Large intestine (tissue), 3 donors: Measurements from ENCODE around the gene LAMP5. TPM values are rescaled to one million over a fixed set of nuclear protein-coding genes. Genes with fewer than 3 reads are reported as not detected.
A peak's percentile ranks its signal among the peaks of the same experiment; 100 is the strongest.

Experiments
- DNase-seq, 2 donors: peaks; one replicate each; pipeline versions ENCODE4 v3.0.0 to v3.0.0-alpha.2; 2013
- H3K27ac ChIP-seq: one replicate; pipeline ENCODE4 v1.5.1; 2013; ENCODE audit warnings: low read length
- H3K27me3 ChIP-seq: 2 replicates; pipeline ENCODE4 v1.6.1; 2013; ENCODE audit warnings: low read length; ENCODE audit not compliant: control insufficient read depth, insufficient read depth
- H3K36me3 ChIP-seq: 2 replicates; pipeline ENCODE4 v1.6.1; 2013; ENCODE audit warnings: low read length; ENCODE audit not compliant: control insufficient read depth, insufficient read depth
- H3K4me1 ChIP-seq: one replicate; pipeline ENCODE4 v1.6.1; 2013; ENCODE audit warnings: low read length; ENCODE audit not compliant: control insufficient read depth, insufficient read depth
- H3K4me3 ChIP-seq: one replicate; pipeline ENCODE4 v1.5.1; 2013; ENCODE audit warnings: low read length
- H3K9me3 ChIP-seq: one replicate; pipeline ENCODE4 v1.6.1; 2013; ENCODE audit warnings: mild to moderate bottlenecking, low read depth, low read length, moderate library complexity; ENCODE audit not compliant: control insufficient read depth
- WGBS: methylation state at CpG from one replicate; pipeline ENCODE4 v1.1.5; 2013; ENCODE audit warnings: low lambda C conversion rate; ENCODE audit not compliant: insufficient coverage; 5-methylcytosine and 5-hydroxymethylcytosine counted together
- polyA plus RNA-seq: library from polyadenylated mRNA; unstranded; fragments of 120-200 nt; gene quantifications from one replicate; pipeline ENCODE4 v1.2.1, GENCODE V29; 2013

LAMP5 gene
- polyA plus RNA-seq, 1 donor: 4.6 TPM

DNA sequence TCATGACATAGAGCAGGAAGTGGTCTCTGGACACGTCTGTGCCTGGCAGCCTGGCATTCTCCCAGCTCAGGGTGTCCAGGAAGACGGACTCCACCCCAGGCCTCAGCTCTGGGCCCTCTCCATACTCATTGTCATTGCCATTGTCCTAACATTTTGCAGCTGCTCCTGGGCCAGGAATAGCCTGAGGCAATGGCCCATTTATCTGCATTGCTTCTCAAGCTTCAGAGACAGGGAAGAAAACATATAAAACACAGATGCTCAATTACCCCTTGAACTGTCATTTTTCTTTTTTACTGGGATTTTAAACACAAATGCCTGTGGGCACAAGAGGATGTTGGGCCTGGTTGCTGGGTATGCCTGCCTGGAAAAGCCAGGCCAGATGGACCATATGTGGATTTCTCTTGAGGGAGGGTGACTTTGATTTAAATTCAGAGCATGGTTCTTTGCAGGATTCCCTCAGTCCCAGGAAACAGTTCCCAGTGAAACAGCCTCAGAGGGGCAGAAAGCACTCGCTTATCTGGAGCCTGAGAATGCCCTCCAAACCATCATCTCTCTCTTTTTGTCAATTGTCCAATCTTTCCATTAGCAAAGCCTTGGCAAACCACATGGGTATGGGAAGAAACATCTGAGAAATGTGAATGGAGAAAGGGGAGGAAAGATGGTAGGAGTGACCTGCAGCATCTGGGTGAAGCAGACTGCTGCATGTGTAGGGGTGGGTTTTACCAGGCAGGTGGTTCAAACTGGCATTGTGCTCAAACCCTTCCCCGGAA, 17.9 kb downstream of the LAMP5 start:
- no peak overlapping the region for H3K27ac ChIP-seq
- H3K9me3 ChIP-seq: no peaks in the 10 kb centered on the region
- H3K36me3 ChIP-seq: no peaks in the 10 kb centered on the region
- H3K27me3 ChIP-seq: peaks cover 3% of the 10 kb centered on the region
- H3K4me3 ChIP-seq: no peak overlapping the region
- DNase-seq: no peak
- H3K4me1 ChIP-seq: no peaks in the 10 kb centered on the region
- whole genome bisulfite sequencing: no CpG with 5 or more reads among the region's 4 CpGs

DNA sequence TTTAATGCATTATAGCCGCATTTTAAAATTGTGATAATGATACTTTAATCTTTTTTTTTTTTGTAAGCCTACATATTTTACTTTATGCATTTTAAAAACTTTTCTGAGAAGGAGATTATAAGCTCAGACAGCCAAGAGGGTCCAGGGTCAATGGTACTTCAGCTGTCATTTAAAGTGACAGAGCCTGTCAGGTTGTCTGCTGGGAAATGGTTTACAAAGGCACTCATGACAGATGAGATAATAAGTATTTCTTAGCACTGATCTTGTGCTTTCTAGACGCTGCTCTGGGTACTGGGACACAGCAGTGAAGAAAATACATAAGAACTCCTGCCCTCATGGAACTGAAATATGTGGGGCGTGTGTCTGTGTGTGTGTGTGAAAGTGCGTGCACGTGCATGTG, 19.6 kb downstream of the LAMP5 start:
- no peaks in the 10 kb centered on the region for H3K36me3 ChIP-seq
- no peaks in the 10 kb centered on the region for H3K4me1 ChIP-seq
- DNase-seq: no peak
- no peak overlapping the region for H3K27ac ChIP-seq
- WGBS: 100% methylated on average over 1 of the region's 5 CpGs
- H3K27me3 ChIP-seq: peaks cover 3% of the 10 kb centered on the region
- H3K9me3 ChIP-seq: no peaks in the 10 kb centered on the region
- no peak overlapping the region for H3K4me3 ChIP-seq

DNA sequence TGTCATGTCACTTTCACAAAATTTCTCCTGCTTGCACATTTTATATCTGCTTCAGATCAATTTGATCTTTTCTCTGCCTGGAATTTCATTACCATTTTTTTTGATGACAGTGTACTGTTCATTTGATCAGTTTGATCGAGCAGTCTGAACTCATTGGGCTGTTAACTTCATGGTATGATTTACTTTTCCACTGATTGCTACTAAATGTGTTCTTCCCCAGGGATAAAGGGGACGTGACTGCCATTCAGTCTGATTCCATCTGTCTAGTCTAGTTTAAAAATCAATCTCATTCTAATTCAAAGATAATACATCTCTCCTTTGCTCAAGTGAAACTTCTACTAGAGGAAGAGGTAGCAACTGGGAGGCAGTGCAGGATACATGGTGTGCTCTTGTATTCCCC, 21.1 kb downstream of the LAMP5 start:
- H3K27ac ChIP-seq: no peak overlapping the region
- DNase-seq: no peak

DNA sequence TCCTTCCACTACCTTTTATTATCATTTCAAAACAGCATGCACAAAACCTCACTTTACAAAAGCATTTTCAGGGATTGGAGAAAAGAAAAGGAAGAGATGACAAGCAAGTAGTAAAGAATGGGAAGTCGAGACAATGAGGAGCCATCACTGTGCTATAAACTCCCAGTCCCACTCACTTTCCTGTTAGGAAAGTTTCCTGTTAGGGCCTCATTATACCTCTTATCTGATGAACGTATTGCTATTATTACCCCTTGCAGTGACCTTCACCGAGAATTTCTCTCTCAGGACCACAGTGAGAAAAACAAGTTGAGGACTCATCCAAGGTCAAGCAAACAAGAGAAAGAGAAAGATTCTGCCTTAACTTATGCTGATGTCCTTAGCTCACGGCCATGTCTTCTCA, 28.8 kb downstream of the LAMP5 start:
- Histone ChIP-seq H3K36me3 (no peaks in the 10 kb centered on the region), H3K27ac (no peak overlapping the region), H3K27me3 (no peaks in the 10 kb centered on the region), H3K9me3 (no peaks in the 10 kb centered on the region), H3K4me1 (no peaks in the 10 kb centered on the region), H3K4me3 (no peak overlapping the region)
- no peak for DNase-seq
- no CpG with 5 or more reads among the region's 4 CpGs for WGBS

More for the DNA sequence above, 21.1 kb downstream of the LAMP5 start:
- WGBS: 83% methylated on average over 1 of the region's 2 CpGs
- Histone ChIP-seq H3K36me3 (no peaks in the 10 kb centered on the region), H3K27me3 (no peaks in the 10 kb centered on the region), H3K4me3 (no peak overlapping the region), H3K4me1 (no peaks in the 10 kb centered on the region), H3K9me3 (no peaks in the 10 kb centered on the region)

DNA sequence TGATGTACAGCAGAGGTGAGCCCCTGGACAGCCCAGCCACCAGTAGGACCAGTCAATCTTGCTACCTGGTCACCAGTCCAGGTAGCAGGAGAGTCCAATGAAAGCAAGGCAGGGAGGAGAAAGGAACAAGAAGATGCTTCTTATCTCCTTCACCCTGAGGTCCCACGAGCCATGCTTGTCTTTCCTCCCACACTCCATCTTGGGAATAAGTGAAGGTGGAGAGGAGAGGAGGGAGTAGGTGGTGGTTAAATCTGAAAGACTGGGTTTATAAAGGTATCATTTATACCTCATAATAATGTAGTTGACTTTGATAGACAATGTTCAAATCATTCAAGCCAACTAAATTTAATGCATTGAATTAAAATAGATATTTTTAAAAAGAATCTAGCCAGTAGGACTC, 35.9 kb downstream of the LAMP5 start:
- Histone ChIP-seq H3K36me3 (no peaks in the 10 kb centered on the region), H3K9me3 (no peaks in the 10 kb centered on the region), H3K4me3 (no peak overlapping the region), H3K4me1 (no peaks in the 10 kb centered on the region), H3K27me3 (no peaks in the 10 kb centered on the region), H3K27ac (no peak overlapping the region)
- DNase-seq: no peak
- WGBS: 80% methylated on average over 1 of the region's 1 CpG

DNA sequence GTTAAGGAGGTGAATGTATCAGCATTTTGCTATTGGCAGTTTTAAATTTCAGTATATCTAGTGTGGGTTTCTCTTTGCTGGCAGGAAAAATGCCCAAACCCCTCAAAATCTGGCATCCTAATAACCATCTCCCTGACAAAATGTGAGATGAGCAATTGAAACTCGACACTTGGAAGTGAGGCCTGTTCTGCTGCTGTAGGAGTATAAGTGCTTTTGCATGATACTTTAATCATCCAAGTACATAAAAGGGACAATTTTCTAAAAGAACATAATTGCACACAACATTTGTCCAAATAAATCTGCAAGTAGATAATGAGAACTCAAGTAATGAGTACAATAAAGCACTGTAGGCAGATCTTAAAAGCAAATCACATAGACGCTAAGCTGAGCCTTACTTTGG, 36.5 kb downstream of the LAMP5 start:
- no peak for DNase-seq
- WGBS: no CpG with 5 or more reads among the region's 2 CpGs

DNA sequence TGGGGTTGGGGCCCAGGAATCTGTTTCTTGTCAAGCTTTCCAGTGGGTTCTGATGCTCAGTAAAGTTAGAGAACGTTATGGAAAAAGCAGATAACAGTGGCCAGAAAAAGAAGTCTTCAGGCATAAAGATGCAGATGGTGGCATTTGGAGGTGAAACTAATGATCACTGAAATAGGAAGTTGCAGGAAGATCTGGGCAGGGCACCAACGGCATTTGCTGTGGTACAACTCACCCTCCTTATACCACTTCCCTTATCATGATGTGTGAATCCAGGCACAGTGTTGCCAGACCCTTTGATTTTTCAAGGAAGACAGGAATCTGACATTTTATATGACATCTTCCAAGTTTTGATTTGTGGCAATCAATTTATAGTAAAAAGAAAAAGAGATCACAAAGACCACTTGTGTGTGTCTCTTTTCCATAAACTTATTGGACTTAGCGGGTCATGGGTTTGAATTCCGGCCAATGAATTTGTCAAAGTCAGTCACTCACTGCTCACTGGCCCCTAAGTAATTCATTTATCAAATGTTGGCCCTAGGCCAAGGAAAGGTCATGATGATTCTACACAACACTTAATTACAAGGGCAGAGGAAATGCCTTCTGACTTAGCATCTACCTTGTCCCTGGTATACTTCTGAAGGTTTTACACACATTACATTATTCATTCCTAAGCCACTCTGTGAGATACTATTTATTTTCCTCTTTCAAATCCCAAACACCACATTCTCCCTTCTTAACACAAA, 37.6 kb downstream of the LAMP5 start:
- no peak for DNase-seq
- no CpG with 5 or more reads among the region's 4 CpGs for WGBS
- Histone ChIP-seq H3K36me3 (no peaks in the 10 kb centered on the region), H3K4me1 (no peaks in the 10 kb centered on the region), H3K9me3 (no peaks in the 10 kb centered on the region), H3K27ac (no peak overlapping the region), H3K27me3 (no peaks in the 10 kb centered on the region), H3K4me3 (no peak overlapping the region)

More for the DNA sequence above, 36.5 kb downstream of the LAMP5 start:
- H3K27ac ChIP-seq: no peak overlapping the region
- H3K27me3 ChIP-seq: no peaks in the 10 kb centered on the region
- no peaks in the 10 kb centered on the region for H3K9me3 ChIP-seq
- no peaks in the 10 kb centered on the region for H3K4me1 ChIP-seq
- no peak overlapping the region for H3K4me3 ChIP-seq
- H3K36me3 ChIP-seq: no peaks in the 10 kb centered on the region

DNA sequence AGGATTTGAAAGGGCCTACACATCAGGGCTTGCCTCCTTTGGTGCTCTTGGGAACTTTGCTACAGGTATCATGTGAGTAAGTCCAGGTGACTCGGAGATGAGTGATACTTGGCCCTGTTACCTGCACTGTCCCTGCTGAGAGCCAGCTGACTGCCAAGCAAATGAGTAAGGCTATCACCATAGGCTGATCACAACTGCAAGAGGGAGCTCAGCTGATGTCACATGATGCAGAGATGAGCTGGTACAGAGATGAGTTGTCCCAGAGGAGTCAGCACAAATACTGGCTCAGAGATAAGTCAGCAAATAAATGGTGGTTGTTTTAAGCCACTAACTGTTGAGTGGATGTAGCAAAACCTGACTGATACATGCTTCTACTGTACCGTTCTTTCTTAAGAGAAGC, 41.4 kb downstream of the LAMP5 start:
- Histone ChIP-seq H3K27me3 (no peaks in the 10 kb centered on the region), H3K27ac (no peak overlapping the region), H3K36me3 (no peaks in the 10 kb centered on the region), H3K4me1 (no peaks in the 10 kb centered on the region), H3K9me3 (no peaks in the 10 kb centered on the region), H3K4me3 (no peak overlapping the region)
- WGBS: no CpG with 5 or more reads among the region's 2 CpGs
- peak; percentile 14 to 33 for DNase-seq

DNA sequence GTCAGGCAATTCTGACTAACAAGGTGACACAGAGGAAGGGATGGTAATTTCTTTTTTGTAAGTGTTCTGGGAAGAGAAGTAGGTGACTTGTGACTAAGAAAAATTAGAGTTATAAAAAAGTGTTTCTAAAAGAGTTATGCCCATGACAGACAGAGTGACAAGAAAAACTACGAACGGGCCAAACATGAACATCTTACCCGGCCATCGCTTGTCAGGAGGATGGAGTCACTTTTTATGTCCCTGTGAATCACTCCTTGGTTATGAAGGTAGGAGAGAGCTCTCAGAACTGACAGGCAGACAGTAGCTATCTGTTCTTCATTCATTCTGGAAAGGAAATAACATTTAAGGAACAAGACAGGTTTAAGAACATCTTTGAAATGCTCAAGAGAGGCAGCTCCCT, 43.0 kb downstream of the LAMP5 start:
- no peaks in the 10 kb centered on the region for H3K27me3 ChIP-seq
- 100% methylated on average over 2 of the region's 4 CpGs for WGBS
- no peaks in the 10 kb centered on the region for H3K4me1 ChIP-seq
- no peak for DNase-seq
- H3K36me3 ChIP-seq: no peaks in the 10 kb centered on the region
- no peak overlapping the region for H3K4me3 ChIP-seq
- H3K27ac ChIP-seq: no peak overlapping the region
- no peaks in the 10 kb centered on the region for H3K9me3 ChIP-seq

DNA sequence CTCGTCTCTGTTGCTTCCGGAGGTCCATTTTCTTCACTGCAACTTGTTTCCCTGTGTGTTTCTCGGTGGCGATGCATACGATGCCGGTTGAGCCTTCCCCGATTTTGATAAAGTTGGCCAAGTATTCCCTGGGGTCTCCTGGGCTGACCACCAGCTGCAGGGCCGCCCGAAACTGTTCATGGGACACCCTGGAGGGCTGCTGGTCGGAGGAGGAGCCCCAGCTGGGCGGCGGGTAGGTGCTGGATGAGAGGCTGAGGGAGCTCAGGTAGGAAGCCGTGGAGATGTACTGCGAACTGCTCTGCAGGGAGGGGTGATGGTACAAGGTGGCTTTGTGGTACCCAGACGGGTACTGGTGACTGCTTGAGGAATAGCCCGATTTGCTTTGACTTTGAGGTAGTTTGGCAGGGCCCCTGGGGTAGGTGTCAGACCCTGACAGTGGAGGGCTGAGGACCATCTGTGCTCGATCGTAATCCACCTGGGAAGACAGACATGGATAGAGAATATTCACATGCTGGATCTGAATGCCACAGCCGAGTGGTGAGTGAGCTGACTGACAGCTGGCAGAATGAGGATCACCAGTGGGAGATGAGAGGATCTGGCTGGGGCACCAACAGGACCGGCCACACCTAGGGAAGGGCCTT, 51.6 kb downstream of the LAMP5 start:
- Histone ChIP-seq H3K9me3 (no peaks in the 10 kb centered on the region), H3K27me3 (peaks cover 4% of the 10 kb centered on the region), H3K4me3 (no peak overlapping the region), H3K27ac (no peak overlapping the region), H3K4me1 (no peaks in the 10 kb centered on the region), H3K36me3 (no peaks in the 10 kb centered on the region)
- WGBS: 83% methylated on average over 1 of the region's 20 CpGs
- DNase-seq: no peak
